Sigmoid colon (tissue), 7 donors: ENCODE measurements around the gene FRY. TPM values are rescaled to one million over a fixed set of nuclear protein-coding genes. Genes with fewer than 3 reads are reported as not detected.

ENCODE experiments used
- DNase-seq: peaks from one replicate; pipeline ENCODE4 v3.0.0-alpha.2; 2019
- H3K27ac ChIP-seq, 4 donors: fragments of 200-600 bp; sonication (generic); one replicate each; pipeline ENCODE4 v1.5.1; 2016 to 2019; ENCODE audit warnings: mild to moderate bottlenecking in 1 of 4
- H3K27me3 ChIP-seq, 3 donors: fragments of 200-600 bp; sonication (generic); one replicate each; pipeline ENCODE4 v1.5.1; 2019; ENCODE audit warnings: mild to moderate bottlenecking in 1 of 3
- H3K36me3 ChIP-seq, 4 donors: fragments of 200-600 bp; sonication (generic); one replicate each; pipeline ENCODE4 v1.5.1; 2016 to 2019
- H3K4me1 ChIP-seq, 4 donors: fragments of 200-600 bp; sonication (generic); one replicate each; pipeline ENCODE4 v1.5.1; 2017 to 2019
- H3K4me3 ChIP-seq, 4 donors: fragments of 200-600 bp; sonication (generic); one replicate each; pipeline ENCODE4 v1.5.1; 2017 to 2019; ENCODE audit warnings: mild to moderate bottlenecking in 2 of 4, moderate library complexity in 1 of 4
- H3K9me3 ChIP-seq, 4 donors: fragments of 200-600 bp in 3 of 4; sonication (generic) in 3 of 4; one replicate each; pipeline versions ENCODE4 v1.5.1 to v1.6.1; 2013 to 2019
- EP300 ChIP-seq, 4 donors: sonication (generic); formaldehyde crosslinking; IDR thresholded peaks; one replicate each; pipeline ENCODE4 v1.6.1; 2017; ENCODE audit warnings: antibody characterized with exemption in 4 of 4
- POLR2A ChIP-seq, 2 donors: fragments of 450-650 bp; IDR thresholded peaks; one replicate each; pipeline ENCODE4 v1.6.1; 2016; ENCODE audit warnings: antibody characterized with exemption in 2 of 2, mild to moderate bottlenecking in 2 of 2, moderate library complexity in 2 of 2
- POLR2AphosphoS5 ChIP-seq, 4 donors: sonication (generic); formaldehyde crosslinking; IDR thresholded peaks; one replicate each; pipeline ENCODE4 v1.6.1; 2017; ENCODE audit warnings: antibody characterized with exemption in 4 of 4
- WGBS, 2 donors: extraction: QIAGEN DNeasy Blood & Tissue Kit; methylation state at CpG; one replicate each; pipeline ENCODE4 v1.1.7; 2013; 5-methylcytosine and 5-hydroxymethylcytosine counted together
- intact Hi-C: fragments of 100-400 bp; cut with DNase I; formaldehyde crosslinking; loops from one replicate; pipeline ENCODE4 v1.15.1; 2023
- polyA plus RNA-seq, 3 donors: library from polyadenylated mRNA; stranded (reverse); fragments of 200-250 nt; gene quantifications; one replicate each; pipeline ENCODE4 v1.2.3, GENCODE V29; 2013
- total RNA-seq, 4 donors: library from RNA; depleted of rRNA; stranded (reverse); fragments of >200 nt; gene quantifications; one replicate each; pipeline ENCODE4 v1.1.0, GENCODE V29; 2016
- TF ChIP-seq, protein P1 (sequence below), 4 experiments: fragments of 450-650 bp in 3 of 4; fragments of 200-600 bp in 1 of 4; IDR thresholded peaks; one replicate each; pipeline ENCODE4 v1.5.1; 2016 to 2019; ENCODE audit warnings: antibody characterized with exemption in 4 of 4, mild to moderate bottlenecking in 3 of 4, moderate library complexity in 2 of 4
- donor health status: healthy with polysubstance abuse.
- donor health status: Bipolar disorder and iron deficiency.
- donor health status: healthy.

Gene FRY
- total and polyA plus RNA-seq, 7 donors, result 1.4 to 118 (median 26.7) TPM

DNA sequence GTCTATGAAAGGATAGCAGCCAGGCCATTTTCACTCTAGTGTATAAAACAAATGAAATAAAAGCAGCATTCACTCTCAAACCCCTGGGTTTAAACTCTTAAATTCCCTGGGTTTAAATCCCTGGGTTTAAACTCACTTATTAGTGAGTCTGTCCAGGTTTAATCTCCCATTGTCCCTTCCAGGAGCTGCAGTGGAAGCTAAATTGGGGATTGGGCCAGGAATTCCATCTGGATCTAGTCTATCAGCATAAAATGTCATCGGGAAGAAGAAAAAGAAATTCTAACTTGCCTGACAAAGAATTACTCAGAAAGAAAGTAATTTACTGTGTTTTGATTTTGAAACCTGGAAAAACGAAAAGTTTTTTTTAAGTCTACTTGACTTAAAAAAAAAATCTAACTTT is 54.8 kb downstream of the FRY start:
- Histone ChIP-seq H3K4me1 (peaks cover 0 to 31% (median 28%) of the 10 kb centered on the region in 4 donors), H3K36me3 (no peaks in the 10 kb centered on the region), H3K27me3 (no peaks in the 10 kb centered on the region), H3K9me3 (no peaks in the 10 kb centered on the region), H3K27ac (peak overlapping the region in 2 of 4 donors; percentile 61 to 65), H3K4me3 (no peak overlapping the region)
- intact Hi-C loops, result no loop called here
- no peak for DNase-seq
- TF ChIP-seq POLR2AphosphoS5 (IDR thresholded peaks at IDR 0.05) (peak in 1 of 4 donors; percentile 9), EP300 (IDR thresholded peaks at IDR 0.05) (no peak)
- 77 to 81% methylated on average over 2 of the region's 2 CpGs for WGBS, 2 donors

DNA sequence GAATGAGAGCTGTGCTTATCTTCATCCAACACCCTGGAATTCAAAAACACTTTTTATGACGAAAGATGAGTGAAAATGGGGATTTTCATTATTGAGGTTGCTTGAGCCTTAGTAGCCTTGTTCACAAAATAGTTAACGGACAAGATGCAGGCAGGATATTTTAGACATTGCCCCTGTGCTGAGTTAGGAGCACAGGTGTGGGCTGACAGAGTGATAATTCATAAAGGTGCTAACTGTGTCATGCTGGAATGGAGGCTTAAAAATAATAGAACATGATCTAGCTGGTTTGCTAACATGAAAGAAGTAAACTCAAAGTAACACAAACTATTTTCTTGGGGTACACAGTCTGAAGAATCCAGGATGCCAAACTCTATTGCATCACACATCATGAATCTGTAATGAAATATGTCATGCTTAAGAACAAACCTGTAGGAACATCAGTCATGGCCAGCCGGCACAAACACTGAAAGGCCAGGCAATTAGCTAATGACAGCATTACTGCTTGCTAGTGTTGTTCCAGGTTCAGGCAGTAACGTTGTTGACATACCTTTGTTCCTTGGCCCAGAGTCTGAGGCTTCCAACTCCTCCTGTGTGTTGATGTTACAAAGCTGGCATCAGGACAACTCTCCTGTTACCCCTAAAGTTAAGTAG is 55.3 kb downstream of the FRY start:
- no peak for DNase-seq
- intact Hi-C loops, result no loop called here
- no peaks in the 10 kb centered on the region for H3K36me3 ChIP-seq

DNA sequence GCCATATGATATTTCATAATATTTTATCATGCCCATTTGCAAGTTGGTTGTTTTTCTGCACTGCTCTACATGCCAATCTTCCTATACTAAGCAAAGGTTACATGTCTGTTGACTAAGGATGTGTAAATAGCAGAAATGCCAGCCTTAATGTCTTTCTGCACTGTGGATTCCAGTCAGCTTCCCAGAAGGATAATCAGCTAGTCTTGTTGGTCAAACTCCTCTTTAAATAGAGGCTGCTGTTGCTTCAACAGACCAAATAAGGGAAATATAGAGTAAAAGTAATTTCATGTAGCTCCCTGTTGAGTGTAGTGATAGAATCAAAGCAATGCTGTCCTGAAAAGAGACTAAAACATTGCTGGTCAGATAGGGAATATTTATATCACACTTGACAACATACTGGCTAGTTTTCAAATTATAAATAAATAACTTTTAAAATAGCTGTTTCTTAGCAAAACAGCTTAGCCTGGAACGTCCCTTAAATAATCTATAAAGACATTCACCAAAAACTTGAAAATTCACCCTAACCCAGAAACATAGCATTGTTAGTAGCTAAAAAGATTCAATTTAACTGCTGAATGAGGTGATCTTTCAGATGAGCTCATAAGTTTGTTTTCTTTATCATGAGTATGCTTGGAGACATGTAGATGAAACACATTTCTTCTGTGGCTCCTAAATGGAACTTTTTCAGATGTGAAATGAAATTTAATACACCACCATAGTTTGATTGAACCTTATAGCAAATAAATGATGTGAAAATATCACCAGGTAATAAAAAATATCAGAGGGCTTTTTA is 56.6 kb downstream of the FRY start:
- Histone ChIP-seq H3K9me3 (no peaks in the 10 kb centered on the region), H3K36me3 (no peaks in the 10 kb centered on the region), H3K27ac (peak overlapping the region in 3 of 4 donors; percentile 14 to 65 (median 61)), H3K27me3 (no peaks in the 10 kb centered on the region), H3K4me3 (no peak overlapping the region), H3K4me1 (peaks cover 0 to 31% (median 28%) of the 10 kb centered on the region in 4 donors)
- intact Hi-C loops, result no loop called here
- WGBS, 2 donors, result 70 to 79% methylated on average over 1 of the region's 1 CpG
- TF ChIP-seq POLR2AphosphoS5 (IDR thresholded peaks at IDR 0.05) (no peak), POLR2A (IDR thresholded peaks at IDR 0.05) (no peak), EP300 (IDR thresholded peaks at IDR 0.05) (no peak)
- TF ChIP-seq, protein P1, sequence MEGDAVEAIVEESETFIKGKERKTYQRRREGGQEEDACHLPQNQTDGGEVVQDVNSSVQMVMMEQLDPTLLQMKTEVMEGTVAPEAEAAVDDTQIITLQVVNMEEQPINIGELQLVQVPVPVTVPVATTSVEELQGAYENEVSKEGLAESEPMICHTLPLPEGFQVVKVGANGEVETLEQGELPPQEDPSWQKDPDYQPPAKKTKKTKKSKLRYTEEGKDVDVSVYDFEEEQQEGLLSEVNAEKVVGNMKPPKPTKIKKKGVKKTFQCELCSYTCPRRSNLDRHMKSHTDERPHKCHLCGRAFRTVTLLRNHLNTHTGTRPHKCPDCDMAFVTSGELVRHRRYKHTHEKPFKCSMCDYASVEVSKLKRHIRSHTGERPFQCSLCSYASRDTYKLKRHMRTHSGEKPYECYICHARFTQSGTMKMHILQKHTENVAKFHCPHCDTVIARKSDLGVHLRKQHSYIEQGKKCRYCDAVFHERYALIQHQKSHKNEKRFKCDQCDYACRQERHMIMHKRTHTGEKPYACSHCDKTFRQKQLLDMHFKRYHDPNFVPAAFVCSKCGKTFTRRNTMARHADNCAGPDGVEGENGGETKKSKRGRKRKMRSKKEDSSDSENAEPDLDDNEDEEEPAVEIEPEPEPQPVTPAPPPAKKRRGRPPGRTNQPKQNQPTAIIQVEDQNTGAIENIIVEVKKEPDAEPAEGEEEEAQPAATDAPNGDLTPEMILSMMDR (IDR thresholded peaks at IDR 0.05), result no peak
- DNase-seq, result no peak

More for the DNA sequence above, 55.3 kb downstream of the FRY start:
- H3K4me1 ChIP-seq, result peaks cover 0 to 31% (median 28%) of the 10 kb centered on the region in 4 donors
- no peaks in the 10 kb centered on the region for H3K9me3 ChIP-seq
- 79 to 83% methylated on average over 4 of the region's 4 CpGs for WGBS, 2 donors
- no peaks in the 10 kb centered on the region for H3K27me3 ChIP-seq
- no peak overlapping the region for H3K4me3 ChIP-seq
- TF ChIP-seq POLR2A (IDR thresholded peaks at IDR 0.05) (no peak), EP300 (IDR thresholded peaks at IDR 0.05) (no peak), POLR2AphosphoS5 (IDR thresholded peaks at IDR 0.05) (peak in 3 of 4 donors; percentile 4 to 66 (median 54))
- TF ChIP-seq, protein P1 (IDR thresholded peaks at IDR 0.05), result no peak
- H3K27ac ChIP-seq, result peak overlapping the region in 2 of 4 donors; percentile 61 to 65

DNA sequence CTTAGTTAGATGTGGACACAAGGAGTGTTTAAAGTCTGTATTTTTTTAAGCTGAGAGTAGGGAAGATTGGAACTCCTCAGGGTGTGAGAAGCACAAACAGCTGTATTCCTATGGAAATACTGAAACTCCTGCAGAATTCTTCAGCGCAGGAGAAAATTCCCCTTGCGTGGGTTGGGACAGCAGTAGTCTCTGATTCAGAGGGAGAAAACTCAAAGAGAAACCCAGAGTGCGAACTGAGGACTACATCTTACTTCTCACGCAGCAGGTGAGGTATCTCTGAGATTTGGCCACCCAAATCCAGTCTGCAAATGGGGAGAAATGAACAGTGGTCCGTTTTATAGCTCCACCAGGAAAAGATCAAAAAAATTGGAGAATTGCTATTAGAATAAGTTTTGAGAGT is 60.9 kb downstream of the FRY start:
- 84 to 88% methylated on average over 5 of the region's 5 CpGs for WGBS, 2 donors
- no peaks in the 10 kb centered on the region for H3K9me3 ChIP-seq
- no peak for TF ChIP-seq EP300 (IDR thresholded peaks at IDR 0.05)
- no peak for TF ChIP-seq POLR2A (IDR thresholded peaks at IDR 0.05)
- no peak for TF ChIP-seq POLR2AphosphoS5 (IDR thresholded peaks at IDR 0.05)
- TF ChIP-seq, protein P1 (IDR thresholded peaks at IDR 0.05), result no peak
- no peak for DNase-seq
- no peaks in the 10 kb centered on the region for H3K36me3 ChIP-seq
- no peaks in the 10 kb centered on the region for H3K27me3 ChIP-seq
- no peak overlapping the region for H3K27ac ChIP-seq
- H3K4me1 ChIP-seq, result peaks cover 0 to 12% (median 10%) of the 10 kb centered on the region in 4 donors
- no peak overlapping the region for H3K4me3 ChIP-seq
- intact Hi-C loops, result no loop called here

DNA sequence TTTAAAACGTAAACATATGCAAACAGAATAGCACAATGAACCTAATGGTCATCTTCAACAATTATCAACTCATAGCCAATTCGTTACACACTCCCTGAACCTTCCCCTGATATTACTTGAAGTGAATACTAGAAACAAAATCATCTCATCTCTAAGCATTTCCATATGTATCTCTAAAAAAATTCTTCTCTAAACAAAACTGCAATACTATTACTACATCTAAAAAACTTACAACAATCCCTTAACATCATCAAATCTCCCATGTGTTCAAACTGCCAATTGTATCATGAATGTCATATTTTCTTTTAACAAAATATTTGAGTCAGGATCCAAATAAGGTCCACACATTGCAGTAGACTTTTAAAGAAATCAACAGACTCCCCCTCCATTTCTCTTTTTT is 61.4 kb downstream of the FRY start:
- Histone ChIP-seq H3K9me3 (no peaks in the 10 kb centered on the region), H3K27me3 (no peaks in the 10 kb centered on the region), H3K36me3 (no peaks in the 10 kb centered on the region), H3K27ac (no peak overlapping the region), H3K4me1 (peaks cover 0 to 7% (median 4%) of the 10 kb centered on the region in 4 donors), H3K4me3 (no peak overlapping the region)
- 71 to 81% methylated on average over 2 of the region's 2 CpGs for WGBS, 2 donors
- no peak for TF ChIP-seq EP300 (IDR thresholded peaks at IDR 0.05)
- TF ChIP-seq POLR2AphosphoS5 (IDR thresholded peaks at IDR 0.05), result no peak
- TF ChIP-seq POLR2A (IDR thresholded peaks at IDR 0.05), result no peak
- TF ChIP-seq, protein P1 (IDR thresholded peaks at IDR 0.05), result no peak
- intact Hi-C loops, result no loop called here
- DNase-seq, result no peak
